ENCODE data around the gene EZR. TPM values are rescaled to one million over a fixed set of nuclear protein-coding genes. Genes with fewer than 3 reads are reported as not detected.

Gene EZR
- total RNA-seq, 1 donor, result 89.4 TPM

DNA sequence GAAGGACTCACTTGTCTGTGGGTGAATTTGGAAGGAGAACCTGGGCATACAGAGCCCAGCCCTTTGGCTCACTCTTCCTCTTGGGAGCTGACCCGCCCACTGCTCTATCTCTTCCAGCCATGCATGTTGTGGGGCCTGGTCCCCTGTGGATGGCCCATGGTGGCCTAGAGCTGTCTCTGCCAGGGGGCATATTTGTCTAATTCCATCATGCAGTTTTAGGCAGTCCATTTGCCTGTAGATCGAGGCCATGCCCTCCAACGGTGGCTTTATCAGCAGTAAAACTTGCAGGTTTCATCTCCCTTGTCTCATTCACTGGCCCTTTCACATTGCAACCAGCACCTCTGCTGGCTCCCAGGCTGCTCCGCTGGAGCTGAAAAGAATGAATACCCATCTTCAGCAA, 12.9 kb upstream of the EZR start:
- no peak overlapping the region for H3K4me3 ChIP-seq (ENCODE audit: insufficient read depth, low read length)
- TF ChIP-seq, protein P1, sequence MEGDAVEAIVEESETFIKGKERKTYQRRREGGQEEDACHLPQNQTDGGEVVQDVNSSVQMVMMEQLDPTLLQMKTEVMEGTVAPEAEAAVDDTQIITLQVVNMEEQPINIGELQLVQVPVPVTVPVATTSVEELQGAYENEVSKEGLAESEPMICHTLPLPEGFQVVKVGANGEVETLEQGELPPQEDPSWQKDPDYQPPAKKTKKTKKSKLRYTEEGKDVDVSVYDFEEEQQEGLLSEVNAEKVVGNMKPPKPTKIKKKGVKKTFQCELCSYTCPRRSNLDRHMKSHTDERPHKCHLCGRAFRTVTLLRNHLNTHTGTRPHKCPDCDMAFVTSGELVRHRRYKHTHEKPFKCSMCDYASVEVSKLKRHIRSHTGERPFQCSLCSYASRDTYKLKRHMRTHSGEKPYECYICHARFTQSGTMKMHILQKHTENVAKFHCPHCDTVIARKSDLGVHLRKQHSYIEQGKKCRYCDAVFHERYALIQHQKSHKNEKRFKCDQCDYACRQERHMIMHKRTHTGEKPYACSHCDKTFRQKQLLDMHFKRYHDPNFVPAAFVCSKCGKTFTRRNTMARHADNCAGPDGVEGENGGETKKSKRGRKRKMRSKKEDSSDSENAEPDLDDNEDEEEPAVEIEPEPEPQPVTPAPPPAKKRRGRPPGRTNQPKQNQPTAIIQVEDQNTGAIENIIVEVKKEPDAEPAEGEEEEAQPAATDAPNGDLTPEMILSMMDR (IDR thresholded peaks at IDR 0.05; ENCODE audit: extremely low read depth, low read depth, low read length), result no peak
- no peak overlapping the region for H3K4me2 ChIP-seq (ENCODE audit: insufficient read depth, low read length)
- H3K4me1 ChIP-seq (ENCODE audit: insufficient read depth, low read length), result no peaks in the 10 kb centered on the region
- no peak for DNase-seq (ENCODE audit: insufficient read length, low spot score, missing footprints)
- no peak overlapping the region for H3K27ac ChIP-seq (ENCODE audit: low read depth, low read length)
- no peaks in the 10 kb centered on the region for H4K20me1 ChIP-seq (ENCODE audit: insufficient read depth, low read length)
- no peaks in the 10 kb centered on the region for H3K27me3 ChIP-seq (ENCODE audit: insufficient read depth, low read length)
- H3K36me3 ChIP-seq (ENCODE audit: insufficient read depth, low read length), result no peaks in the 10 kb centered on the region
- no peaks in the 10 kb centered on the region for H3K79me2 ChIP-seq (ENCODE audit: insufficient read depth, low read length)
- no peak overlapping the region for H2AFZ ChIP-seq (ENCODE audit: low read length)
- no peaks in the 10 kb centered on the region for H3K9me3 ChIP-seq (ENCODE audit: low read depth, low read length)

DNA sequence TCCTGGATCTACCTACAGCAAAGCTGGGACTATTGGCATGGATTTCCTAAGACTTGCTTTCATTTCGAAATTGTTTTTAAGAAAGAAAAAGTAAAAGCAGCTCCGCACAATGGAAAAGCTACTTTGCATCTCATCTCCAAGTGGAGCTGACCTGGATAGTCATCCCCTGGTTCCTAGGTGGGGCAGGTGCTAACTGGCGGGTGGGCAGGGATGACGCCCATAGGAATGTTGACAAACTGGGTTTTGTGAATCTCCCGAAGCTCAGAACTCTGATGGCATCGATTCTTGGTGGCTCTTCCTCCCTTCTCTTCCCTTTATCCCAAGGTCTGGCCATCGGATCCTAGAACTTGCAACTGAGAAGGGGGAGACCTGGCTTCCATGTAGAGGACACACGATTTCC, 12.4 kb upstream of the EZR start:
- no peaks in the 10 kb centered on the region for H4K20me1 ChIP-seq (ENCODE audit: insufficient read depth, low read length)
- H3K4me3 ChIP-seq (ENCODE audit: insufficient read depth, low read length), result no peak overlapping the region
- H3K4me2 ChIP-seq (ENCODE audit: insufficient read depth, low read length), result no peak overlapping the region
- no peak overlapping the region for H2AFZ ChIP-seq (ENCODE audit: low read length)
- no peak for DNase-seq (ENCODE audit: insufficient read length, low spot score, missing footprints)
- TF ChIP-seq, protein P1 (IDR thresholded peaks at IDR 0.05; ENCODE audit: extremely low read depth, low read depth, low read length), result no peak
- H3K9me3 ChIP-seq (ENCODE audit: low read depth, low read length), result no peaks in the 10 kb centered on the region
- no peaks in the 10 kb centered on the region for H3K4me1 ChIP-seq (ENCODE audit: insufficient read depth, low read length)
- no peaks in the 10 kb centered on the region for H3K27me3 ChIP-seq (ENCODE audit: insufficient read depth, low read length)
- no peaks in the 10 kb centered on the region for H3K36me3 ChIP-seq (ENCODE audit: insufficient read depth, low read length)
- no peaks in the 10 kb centered on the region for H3K79me2 ChIP-seq (ENCODE audit: insufficient read depth, low read length)
- H3K27ac ChIP-seq (ENCODE audit: low read depth, low read length), result no peak overlapping the region

DNA sequence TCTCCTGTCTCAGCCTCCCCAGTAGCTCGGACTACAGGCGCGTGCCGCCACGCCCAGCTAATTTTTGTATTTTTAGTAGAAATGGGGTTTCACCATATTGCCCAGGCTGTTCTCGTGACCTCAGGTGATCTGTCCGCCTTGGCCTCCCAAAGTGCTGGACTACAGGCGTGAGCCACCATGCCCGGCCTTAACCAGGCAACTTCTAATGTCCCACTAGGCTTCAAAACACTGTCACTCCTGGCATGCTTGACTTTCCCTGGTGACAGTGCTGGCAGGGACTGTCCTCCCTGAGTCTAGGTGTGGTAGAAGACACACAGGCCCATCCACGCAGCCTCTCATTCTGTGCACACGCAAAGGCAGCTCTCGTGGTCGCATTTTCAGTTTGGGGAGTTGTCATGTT, 11.6 kb upstream of the EZR start:
- Histone ChIP-seq H2AFZ (ENCODE audit: low read length) (no peak overlapping the region), H3K4me3 (ENCODE audit: insufficient read depth, low read length) (no peak overlapping the region), H3K4me1 (ENCODE audit: insufficient read depth, low read length) (no peaks in the 10 kb centered on the region), H3K36me3 (ENCODE audit: insufficient read depth, low read length) (no peaks in the 10 kb centered on the region), H4K20me1 (ENCODE audit: insufficient read depth, low read length) (no peaks in the 10 kb centered on the region), H3K27ac (ENCODE audit: low read depth, low read length) (no peak overlapping the region), H3K4me2 (ENCODE audit: insufficient read depth, low read length) (no peak overlapping the region), H3K79me2 (ENCODE audit: insufficient read depth, low read length) (no peaks in the 10 kb centered on the region), H3K27me3 (ENCODE audit: insufficient read depth, low read length) (no peaks in the 10 kb centered on the region), H3K9me3 (ENCODE audit: low read depth, low read length) (no peaks in the 10 kb centered on the region)
- TF ChIP-seq, protein P1 (IDR thresholded peaks at IDR 0.05; ENCODE audit: extremely low read depth, low read depth, low read length), result no peak
- DNase-seq (ENCODE audit: insufficient read length, low spot score, missing footprints), result no peak

DNA sequence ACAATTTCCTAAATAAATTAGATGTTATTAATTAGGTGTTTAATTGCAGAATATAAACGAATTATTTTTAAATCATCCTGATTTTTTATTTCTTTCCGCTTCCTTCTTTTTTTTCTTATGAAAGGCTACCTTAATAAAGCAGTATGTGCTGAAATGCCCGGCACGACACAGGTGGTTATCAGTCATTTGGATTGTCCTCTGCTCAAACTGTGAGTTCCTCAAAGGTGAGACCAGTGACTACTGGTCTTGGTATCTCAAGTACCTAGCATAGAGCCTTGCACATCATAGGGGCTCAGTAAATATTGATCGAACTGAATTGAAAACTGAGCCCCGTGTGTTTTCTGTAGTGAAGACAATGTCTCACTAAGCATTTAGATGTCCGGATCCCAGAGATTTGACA, 9.6 kb upstream of the EZR start:
- no peaks in the 10 kb centered on the region for H3K4me1 ChIP-seq (ENCODE audit: insufficient read depth, low read length)
- no peaks in the 10 kb centered on the region for H3K9me3 ChIP-seq (ENCODE audit: low read depth, low read length)
- no peak overlapping the region for H3K27ac ChIP-seq (ENCODE audit: low read depth, low read length)
- no peaks in the 10 kb centered on the region for H3K27me3 ChIP-seq (ENCODE audit: insufficient read depth, low read length)
- H4K20me1 ChIP-seq (ENCODE audit: insufficient read depth, low read length), result no peaks in the 10 kb centered on the region
- DNase-seq (ENCODE audit: insufficient read length, low spot score, missing footprints), result peak; percentile 29
- H3K4me3 ChIP-seq (ENCODE audit: insufficient read depth, low read length), result no peak overlapping the region
- H3K4me2 ChIP-seq (ENCODE audit: insufficient read depth, low read length), result no peak overlapping the region
- H2AFZ ChIP-seq (ENCODE audit: low read length), result no peak overlapping the region
- TF ChIP-seq, protein P1 (IDR thresholded peaks at IDR 0.05; ENCODE audit: extremely low read depth, low read depth, low read length), result no peak
- no peaks in the 10 kb centered on the region for H3K36me3 ChIP-seq (ENCODE audit: insufficient read depth, low read length)
- no peaks in the 10 kb centered on the region for H3K79me2 ChIP-seq (ENCODE audit: insufficient read depth, low read length)
